B cell (primary cell): ENCODE results near the gene USP46. TPM values are rescaled to one million over a fixed set of nuclear protein-coding genes. Genes with fewer than 3 reads are reported as not detected.

Source experiments
- ATAC-seq: fragments of 200-7000 bp; cut with Tn5 transposase; one replicate; pipeline ENCODE4 v1.10.0; 2021; ENCODE audit warnings: low read depth, mild to moderate bottlenecking, moderate number of reproducible peaks, moderate library complexity
- CTCF ChIA-PET: fragments of 350-600 bp; sonication (Branson Sonifier 250); formaldehyde crosslinking; loops from one replicate; lab custom pipeline; 2021; ENCODE audit warnings: antibody characterized with exemption, inconsistent platforms; lab: Charles Lee
- POLR2A ChIA-PET: fragments of 350-600 bp; sonication (Branson Sonifier 250); formaldehyde crosslinking; loops from one replicate; lab custom pipeline; 2021; ENCODE audit warnings: antibody characterized with exemption; lab: Charles Lee
- DNase-seq: peaks from one replicate; pipeline ENCODE4 v3.0.0; 2013
- H2AFZ ChIP-seq: 2 replicates; pipeline ENCODE4 v1.6.1; 2012; ENCODE audit warnings: mild to moderate bottlenecking, low read depth, low read length; ENCODE audit not compliant: insufficient read depth, poor library complexity, severe bottlenecking
- H3K27ac ChIP-seq, 2 donors: 1 replicate in 1 of 2; 2 replicates in 1 of 2; pipeline ENCODE4 v1.5.1; 2012 to 2013; ENCODE audit warnings: low read length in 2 of 2, mild to moderate bottlenecking in 2 of 2, moderate library complexity in 1 of 2
- H3K27me3 ChIP-seq, 4 experiments: fragments of 200-600 bp in 1 of 4; sonication (generic) in 1 of 4; replicated peaks in 1 of 4; 1 replicate in 2 of 4; 2 replicates in 2 of 4; pipeline versions ENCODE4 v1.6.1 to v1.7.0; 2013 to 2016; ENCODE audit warnings: low read length in 3 of 4, mild to moderate bottlenecking in 2 of 4, mixed read lengths in 1 of 4, moderate library complexity in 1 of 4; ENCODE audit not compliant: insufficient read depth in 4 of 4, control insufficient read depth in 3 of 4; ENCODE audit errors: control extremely low read depth in 1 of 4
- H3K36me3 ChIP-seq, 2 experiments: replicated peaks in 1 of 2; 1 replicate in 1 of 2; 2 replicates in 1 of 2; pipeline versions ENCODE4 v1.6.1 to v1.7.1; 2013; ENCODE audit warnings: low read length in 1 of 2; ENCODE audit not compliant: insufficient read depth in 2 of 2, control insufficient read depth in 1 of 2; ENCODE audit errors: control extremely low read depth in 1 of 2, extremely low read depth in 1 of 2
- H3K4me1 ChIP-seq, 2 donors: fragments of 200-600 bp in 1 of 2; sonication (generic) in 1 of 2; 1 replicate in 1 of 2; 2 replicates in 1 of 2; pipeline versions ENCODE4 v1.5.1 to v1.6.1; 2013 to 2017; ENCODE audit warnings: low read length in 2 of 2; ENCODE audit not compliant: control insufficient read depth in 2 of 2, insufficient read depth in 2 of 2
- H3K4me2 ChIP-seq: replicated peaks from 2 replicates; pipeline ENCODE3; 2012; ENCODE audit warnings: mild to moderate bottlenecking, low read depth, low read length; ENCODE audit not compliant: poor library complexity, severe bottlenecking
- H3K4me3 ChIP-seq, 5 experiments: fragments of 200-600 bp in 1 of 5; sonication (generic) in 1 of 5; 1 replicate in 3 of 5; 2 replicates in 2 of 5; pipeline versions ENCODE4 v1.5.1 to v1.7.0; 2011 to 2016; ENCODE audit warnings: low read length in 4 of 5, mild to moderate bottlenecking in 4 of 5, low read depth in 2 of 5, control low read depth in 1 of 5, moderate library complexity in 1 of 5; ENCODE audit not compliant: insufficient read depth in 1 of 5; ENCODE audit errors: control extremely low read depth in 1 of 5, extremely low read depth in 1 of 5
- H3K79me2 ChIP-seq: fragments of 200-600 bp; sonication (generic); one replicate; pipeline ENCODE4 v1.6.0; 2016; ENCODE audit warnings: low read length; ENCODE audit not compliant: control insufficient read depth, insufficient read depth
- H3K9ac ChIP-seq: fragments of 200-600 bp; sonication (generic); 2 replicates; pipeline ENCODE4 v1.6.1; 2017; ENCODE audit warnings: mild to moderate bottlenecking, low read length, moderate library complexity
- H3K9me3 ChIP-seq, 3 donors: one replicate each; pipeline versions ENCODE4 v1.6.1 to v1.7.1; 2013; ENCODE audit warnings: low read length in 2 of 3; ENCODE audit not compliant: control insufficient read depth in 2 of 3, insufficient read depth in 1 of 3; ENCODE audit errors: control extremely low read depth in 1 of 3
- H4K20me1 ChIP-seq: 2 replicates; pipeline ENCODE4 v1.6.0; 2012; ENCODE audit warnings: mild to moderate bottlenecking, low read length; ENCODE audit not compliant: insufficient read depth, control insufficient read depth, poor library complexity, severe bottlenecking
- H3K27ac Mint-ChIP-seq: one replicate; pipeline ENCODE4 v1.8.0; 2021; ENCODE audit warnings: mixed read lengths
- H3K27me3 Mint-ChIP-seq: one replicate; pipeline ENCODE4 v1.8.0; 2021; ENCODE audit warnings: mixed read lengths
- H3K4me1 Mint-ChIP-seq: one replicate; pipeline ENCODE4 v1.8.0; 2021; ENCODE audit warnings: mixed read lengths
- H3K4me3 Mint-ChIP-seq: one replicate; pipeline ENCODE4 v1.8.0; 2021; ENCODE audit warnings: mixed read lengths
- H3K9me3 Mint-ChIP-seq: one replicate; pipeline ENCODE4 v1.8.0; 2022; ENCODE audit warnings: mixed read lengths; ENCODE audit not compliant: insufficient read depth
- CTCF ChIP-seq: fragments of 200-600 bp; IDR thresholded peaks from one replicate; pipeline ENCODE4 v1.8.0; 2022; ENCODE audit warnings: antibody characterized with exemption, mild to moderate bottlenecking
- EZH2 ChIP-seq: IDR thresholded peaks from 2 replicates; pipeline ENCODE4 v1.6.1; 2012; ENCODE audit warnings: borderline replicate concordance, low read depth, mild to moderate bottlenecking, moderate library complexity, low read length; ENCODE audit not compliant: insufficient read depth, poor library complexity, severe bottlenecking
- WGBS: methylation state at CpG from one replicate; pipeline ENCODE4 v1.1.5; 2013; ENCODE audit warnings: missing lambda C conversion rate; ENCODE audit not compliant: insufficient coverage; 5-methylcytosine and 5-hydroxymethylcytosine counted together
- intact Hi-C: fragments of 100-400 bp; cut with micrococcal nuclease; formaldehyde crosslinking; loops from one replicate; pipeline ENCODE4 v1.10.0; 2022
- polyA plus RNA-seq: library from polyadenylated mRNA; depleted of rRNA; stranded (reverse); fragments of >200 nt; gene quantifications from 2 replicates; pipeline ENCODE4 v1.2.3, GENCODE V29; 2012
- total RNA-seq, 2 donors: library from RNA; stranded (reverse); fragments of 120-200 nt in 1 of 2; gene quantifications; 1 replicate in 1 of 2; 2 replicates in 1 of 2; pipeline versions ENCODE4 v1.2.3 to v1.2.4, GENCODE V29; 2013 to 2022

USP46 gene
- total and polyA plus RNA-seq, 2 donors (not counting 1 experiment from before 2014, with no cell fraction given), result 1.8 to 11.8 TPM

DNA sequence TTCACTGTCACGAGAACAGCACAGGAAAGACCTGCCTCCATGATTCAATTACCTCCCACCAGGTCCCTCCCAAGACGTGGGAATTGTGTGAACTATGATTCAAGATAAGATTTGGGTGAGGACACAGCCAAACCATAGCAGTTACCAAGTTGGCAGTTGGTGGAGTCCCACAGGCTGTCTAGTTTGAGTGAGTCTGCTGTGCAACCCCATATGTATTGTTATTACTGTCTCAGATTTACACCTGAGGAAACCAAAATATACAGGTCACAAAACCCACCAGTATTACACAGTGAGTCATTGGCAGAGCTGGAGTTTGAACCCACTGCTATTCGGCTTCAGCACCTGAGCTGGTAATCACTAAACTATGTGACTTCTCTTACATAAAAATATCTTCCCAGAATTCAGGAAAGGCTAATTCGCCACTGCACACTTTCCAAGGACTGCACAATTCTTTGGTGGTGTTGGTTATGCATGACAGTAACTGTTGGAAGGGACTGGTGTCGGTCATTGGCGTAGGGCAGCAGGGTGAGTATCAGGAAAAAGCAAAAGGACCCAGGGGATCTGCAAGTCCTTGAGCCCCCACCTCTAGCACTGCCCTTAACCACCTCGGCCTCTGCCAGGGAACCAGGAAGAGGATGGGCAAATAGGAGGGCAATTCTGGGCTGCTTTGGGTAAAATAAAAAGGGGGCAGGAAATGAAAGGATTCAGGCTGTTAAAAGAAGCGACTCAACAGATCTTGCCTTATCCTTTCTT, 110.1 kb downstream of the USP46 start:
- Mint-ChIP-seq H3K4me1 (no peaks in the 10 kb centered on the region), H3K27me3 (peaks cover 23% of the 10 kb centered on the region), H3K9me3 (no peaks in the 10 kb centered on the region), H3K27ac (no peak overlapping the region), H3K4me3 (no peak overlapping the region)
- no peak overlapping the region for H3K27ac ChIP-seq
- ChIA-PET POLR2A (no interaction called here), CTCF (interaction anchor here (0.8 kb wide), 1 partner anchor 432 kb away, joined by 3 read pairs; no protein-coding TSS in a partner anchor)
- H3K4me3 ChIP-seq, result no peak overlapping the region
- no peaks in the 10 kb centered on the region for H4K20me1 ChIP-seq
- peaks cover 0 to 4% (median 0%) of the 10 kb centered on the region in 4 experiments for H3K27me3 ChIP-seq
- no peaks in the 10 kb centered on the region for H3K36me3 ChIP-seq
- intact Hi-C loops, result loop anchor here (10.0 kb wide), 1 partner anchor 116 kb away; no protein-coding TSS in a partner anchor
- no peak overlapping the region for H3K4me2 ChIP-seq
- ATAC-seq (no peak), DNase-seq (no peak)
- H2AFZ ChIP-seq, result no peak overlapping the region
- WGBS, result 100% methylated on average over 3 of the region's 8 CpGs
- no peak overlapping the region for H3K9ac ChIP-seq
- H3K4me1 ChIP-seq, result no peaks in the 10 kb centered on the region
- H3K9me3 ChIP-seq, result peaks cover 0 to 4% (median 0%) of the 10 kb centered on the region in 3 donors
- TF ChIP-seq CTCF, result no peak
- no peak for TF ChIP-seq EZH2
- H3K79me2 ChIP-seq, result no peaks in the 10 kb centered on the region

DNA sequence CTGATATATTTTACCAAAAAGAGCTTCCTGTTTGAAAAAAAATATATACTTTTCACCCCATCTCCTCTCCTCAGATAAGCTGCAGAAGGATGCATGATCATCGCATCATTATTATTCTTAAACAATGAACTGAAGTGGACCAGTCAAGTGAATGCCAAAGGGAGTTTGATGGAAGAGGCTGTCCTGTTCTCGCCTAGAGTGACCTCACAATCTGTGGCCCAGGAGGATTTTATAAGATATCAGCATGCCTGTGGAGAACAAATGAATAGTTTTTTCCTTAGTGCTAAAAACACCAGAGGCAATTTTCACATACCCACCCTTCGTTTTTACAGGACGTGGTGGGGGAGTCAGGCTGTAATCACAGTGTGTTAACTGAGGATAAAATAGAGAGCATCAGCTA, 112.7 kb downstream of the USP46 start:
- Histone ChIP-seq H3K9ac (no peak overlapping the region), H3K27ac (no peak overlapping the region), H4K20me1 (no peaks in the 10 kb centered on the region), H2AFZ (no peak overlapping the region), H3K36me3 (no peaks in the 10 kb centered on the region), H3K4me2 (no peak overlapping the region), H3K9me3 (peaks cover 0 to 4% (median 0%) of the 10 kb centered on the region in 3 donors), H3K4me3 (no peak overlapping the region), H3K79me2 (no peaks in the 10 kb centered on the region), H3K27me3 (peaks cover 0 to 4% (median 0%) of the 10 kb centered on the region in 4 experiments), H3K4me1 (no peaks in the 10 kb centered on the region)
- Mint-ChIP-seq H3K4me3 (no peak overlapping the region), H3K27ac (no peak overlapping the region), H3K27me3 (peaks cover 16% of the 10 kb centered on the region), H3K4me1 (no peaks in the 10 kb centered on the region), H3K9me3 (no peaks in the 10 kb centered on the region)
- ChIA-PET POLR2A (no interaction called here), CTCF (interaction anchor here (0.9 to 4.3 kb wide), 11 partner anchors 7 to 1687 kb away, joined by 3 to 167 read pairs (median 4); no protein-coding TSS in a partner anchor)
- WGBS, result 100% methylated on average over 1 of the region's 4 CpGs
- intact Hi-C loops, result loop anchor here (10.0 kb wide), 1 partner anchor 118 kb away; no protein-coding TSS in a partner anchor
- no peak for TF ChIP-seq CTCF
- TF ChIP-seq EZH2, result no peak
- DNase-seq, result no peak
- no peak for ATAC-seq
